ENCODE results near the gene TMEM204.

The TMEM204 gene

DNA sequence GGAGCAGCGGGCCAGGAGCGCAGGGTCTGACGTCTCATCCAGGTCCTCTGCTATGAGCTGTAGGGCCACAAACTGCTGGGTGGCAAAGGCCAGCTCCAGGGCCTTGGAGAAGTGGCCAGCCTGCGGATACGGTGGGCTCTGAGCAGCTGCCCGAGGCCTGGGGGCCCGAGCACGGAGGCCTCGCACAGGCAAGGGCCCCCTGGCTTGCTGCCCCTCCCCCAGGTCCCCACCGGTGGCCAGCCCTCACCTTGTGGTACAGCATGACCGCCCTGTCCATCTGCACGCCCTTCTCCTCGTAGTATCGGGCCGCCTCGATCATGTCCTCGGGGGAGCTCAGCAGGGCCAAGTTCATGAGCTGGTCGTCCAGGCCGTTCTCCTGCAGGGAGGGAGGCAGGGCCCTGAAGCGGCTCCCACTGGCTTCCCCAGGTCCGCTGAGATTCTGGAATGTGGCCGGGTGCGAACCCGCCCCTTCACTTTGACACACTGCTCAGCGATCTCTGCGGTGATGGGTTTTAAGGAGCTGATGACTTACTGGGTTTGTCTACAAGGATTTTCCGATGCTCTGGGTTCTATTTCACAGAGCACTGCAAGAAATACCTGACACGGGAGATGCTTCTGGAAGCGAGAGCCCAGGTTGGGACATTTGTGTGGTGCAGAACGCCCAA lies 9.8 kb upstream of the TMEM204 start:
- no peak for FAIRE-seq

DNA sequence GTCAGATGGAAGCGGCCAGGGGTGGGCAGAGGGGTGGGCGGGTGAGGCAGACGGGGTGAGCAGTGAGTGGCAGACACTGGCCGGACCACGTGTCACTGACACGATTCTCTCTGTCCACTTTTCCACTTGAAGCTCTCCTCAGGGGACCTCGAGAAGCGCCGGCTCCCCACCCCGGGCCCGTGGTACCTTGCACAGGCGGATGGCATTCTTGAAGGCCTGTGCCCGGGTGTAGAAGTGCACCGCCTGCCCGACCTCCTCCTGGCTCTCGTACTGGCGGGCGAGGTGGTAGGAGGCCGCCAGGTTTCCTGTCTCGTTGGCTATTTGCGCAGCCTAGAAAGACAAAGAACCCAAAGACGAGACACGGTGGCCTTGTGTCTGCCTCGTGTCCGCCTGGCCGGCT lies 9.1 kb upstream of the TMEM204 start:
- no peak for FAIRE-seq

DNA sequence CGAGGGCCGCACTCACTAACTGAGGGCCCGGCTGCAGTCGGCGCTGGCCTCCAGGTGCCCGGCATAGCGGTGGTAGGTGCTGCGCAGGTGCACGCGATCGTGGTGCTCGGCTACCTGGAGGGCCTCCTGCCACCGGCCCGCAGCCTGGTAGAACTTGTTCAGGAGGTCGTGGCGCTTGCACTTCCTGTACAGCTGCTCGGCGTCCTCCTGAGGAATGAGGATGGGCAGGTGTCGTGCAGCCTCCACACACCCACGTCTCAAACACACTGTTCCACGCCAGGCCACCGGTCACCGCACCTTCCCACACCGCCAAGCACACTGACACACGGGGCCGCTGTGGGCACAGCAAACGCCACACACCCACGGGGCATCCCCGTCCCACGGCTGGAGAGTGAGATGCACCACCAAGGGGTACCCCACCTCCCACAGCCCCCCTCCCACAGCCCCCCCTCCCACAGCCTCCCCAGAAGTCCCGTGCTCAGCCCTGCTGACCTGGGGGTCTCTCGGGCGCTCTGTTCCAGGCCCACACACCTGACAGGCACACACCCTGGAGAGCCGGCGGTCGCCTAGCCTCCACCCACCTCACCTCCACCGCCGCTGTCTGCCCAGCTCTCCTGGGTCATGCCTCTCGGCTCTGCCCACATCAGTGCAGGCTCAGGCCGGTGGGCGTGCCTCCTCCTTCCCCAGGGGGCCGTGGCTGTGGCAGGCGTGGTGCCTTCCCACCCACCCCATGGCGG lies 7.4 kb upstream of the TMEM204 start:
- no peak for FAIRE-seq

DNA sequence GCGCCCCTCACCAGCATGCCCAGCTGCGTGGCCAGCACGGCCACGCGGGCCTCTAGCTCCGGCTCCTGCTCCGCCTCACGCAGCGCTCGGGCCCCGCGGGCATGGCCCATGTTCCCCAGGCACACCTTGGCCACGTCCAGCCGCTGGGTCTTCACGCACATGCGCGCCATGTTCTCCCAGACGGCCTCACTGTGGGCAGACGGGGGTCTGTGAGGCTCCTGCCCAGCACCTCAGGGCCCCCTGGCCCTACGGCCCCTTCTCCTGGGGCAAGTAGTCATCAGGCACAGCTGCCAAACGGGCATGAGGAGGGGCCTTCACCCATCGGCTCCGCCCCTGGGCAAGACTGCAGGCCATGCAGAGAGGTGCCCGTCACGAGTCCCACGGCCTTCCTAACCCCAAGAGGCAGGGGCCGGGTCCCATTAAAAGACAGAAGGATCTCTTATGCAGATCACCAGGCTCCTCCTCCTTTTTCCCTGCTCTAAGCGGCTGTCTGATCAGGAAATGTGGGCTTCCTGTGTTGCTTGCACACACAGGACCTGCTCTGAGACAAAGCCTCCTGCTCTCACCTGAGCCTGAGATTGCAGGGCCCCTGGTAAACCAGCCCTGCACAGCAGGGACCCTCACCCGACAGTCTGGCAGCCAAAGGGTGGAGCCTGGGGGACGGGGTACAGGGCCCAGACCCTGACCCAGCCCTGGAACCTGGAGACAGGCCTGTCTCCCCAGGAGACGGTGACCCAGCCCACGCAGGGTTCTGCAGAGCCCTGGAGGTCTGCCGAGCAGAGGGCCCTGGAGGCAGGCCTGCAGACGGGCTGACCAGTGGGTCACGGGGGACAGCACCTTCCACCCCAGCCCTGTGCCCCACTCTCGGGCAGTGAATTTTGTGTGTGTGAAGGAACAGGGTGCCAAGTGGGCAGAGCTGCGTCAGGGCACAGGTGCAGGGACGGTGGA lies 6.6 kb upstream of the TMEM204 start:
- FAIRE-seq: no peak

DNA sequence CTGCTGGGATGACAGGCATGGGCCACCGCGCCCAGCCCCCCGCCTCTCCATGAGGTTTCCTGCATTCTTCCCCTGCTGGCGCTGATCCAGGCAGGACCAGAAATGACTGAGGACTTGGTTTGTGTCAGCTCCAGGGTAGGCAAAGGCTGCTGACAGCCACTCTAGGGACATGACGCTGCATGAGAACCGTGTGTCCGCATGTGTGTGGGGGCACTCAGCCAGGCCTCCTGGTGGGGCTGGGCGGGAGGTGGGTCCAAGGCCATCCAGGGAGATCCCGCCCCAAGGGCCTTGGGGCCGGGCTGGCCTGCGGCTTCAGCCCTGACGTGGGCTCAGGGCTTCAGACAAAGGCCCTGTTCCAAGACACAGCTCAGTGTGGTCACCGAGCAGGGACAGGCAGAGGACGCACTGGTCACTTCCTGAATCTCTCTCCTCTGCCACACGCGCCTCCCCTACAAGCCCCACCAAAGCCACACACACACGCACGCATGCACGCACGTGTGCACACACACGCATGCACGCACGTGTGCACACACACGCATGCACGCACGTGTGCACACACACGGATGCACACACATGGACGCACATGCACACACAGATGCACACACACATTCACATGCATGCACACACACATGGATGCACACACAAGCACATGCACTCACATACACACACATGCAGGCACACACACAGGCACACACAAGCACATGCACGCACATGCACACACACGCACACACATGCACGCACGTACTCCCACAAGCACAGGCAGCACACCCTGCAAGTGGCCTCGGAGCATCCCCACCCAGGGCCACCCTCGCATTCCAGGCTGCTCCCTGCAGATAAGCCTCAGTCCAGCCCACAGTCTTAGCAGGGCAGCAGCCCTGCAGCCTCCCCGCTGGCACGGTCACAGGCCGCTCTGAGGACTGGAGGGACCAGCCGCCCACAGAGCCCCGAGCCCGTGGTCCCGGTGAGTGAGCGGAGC lies 5.3 kb upstream of the TMEM204 start:
- no peak for FAIRE-seq

DNA sequence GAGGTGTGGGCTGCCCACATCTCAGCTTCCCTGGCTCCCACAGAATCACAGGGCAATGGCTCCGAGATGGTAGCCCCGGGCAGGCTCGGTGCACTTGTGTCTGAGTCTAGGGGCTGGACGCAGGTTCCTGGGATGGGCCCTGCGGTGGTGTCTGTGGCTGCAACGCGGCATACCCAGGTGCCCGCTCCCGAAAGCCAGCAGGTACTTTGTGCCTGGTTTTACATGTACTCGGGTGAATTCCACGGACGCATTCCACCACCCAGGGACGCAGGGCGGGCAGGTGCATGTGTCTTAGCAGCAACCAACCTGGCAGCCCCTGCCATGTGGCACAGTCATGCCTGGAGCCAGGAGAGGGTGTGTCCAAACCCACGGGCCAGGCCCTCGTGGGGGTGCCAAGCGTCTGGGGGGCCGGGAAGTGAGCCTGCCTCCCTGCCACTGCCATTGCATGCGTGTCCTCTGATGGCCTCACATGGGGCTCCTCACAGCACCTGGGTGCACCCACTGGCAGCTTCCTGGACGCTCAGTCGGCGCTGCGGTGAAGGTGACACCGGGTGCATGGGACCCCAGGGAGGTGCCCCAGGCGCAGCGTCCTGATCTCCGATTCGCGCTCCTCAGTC lies 4.4 kb upstream of the TMEM204 start:
- no peak for FAIRE-seq

DNA sequence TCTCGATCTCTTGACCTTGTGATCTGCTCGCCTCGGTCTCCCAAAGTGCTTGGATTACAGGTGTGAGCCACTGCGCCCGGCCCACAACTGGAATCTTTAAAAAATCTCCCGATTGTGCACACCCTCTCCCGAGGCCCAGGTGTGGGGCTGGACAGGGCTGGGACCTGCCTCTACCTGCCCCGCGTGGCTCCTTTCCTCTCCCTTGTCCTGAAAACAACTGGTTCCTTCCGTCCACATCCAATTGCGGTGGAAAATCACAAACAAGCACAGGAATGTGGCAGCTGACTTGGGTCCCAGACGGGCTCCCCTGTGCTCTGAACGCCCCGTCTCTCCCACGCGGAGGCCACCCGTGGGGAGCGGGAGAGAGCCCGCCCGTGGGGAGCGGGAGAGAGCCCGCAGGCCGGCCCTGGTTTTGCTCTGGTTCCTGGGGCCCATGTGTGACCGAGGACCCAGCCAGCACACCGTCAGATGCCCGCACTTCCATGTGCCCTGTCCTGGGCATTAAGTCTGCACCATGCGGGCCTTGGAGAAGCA lies 3.0 kb upstream of the TMEM204 start:
- FAIRE-seq: no peak

DNA sequence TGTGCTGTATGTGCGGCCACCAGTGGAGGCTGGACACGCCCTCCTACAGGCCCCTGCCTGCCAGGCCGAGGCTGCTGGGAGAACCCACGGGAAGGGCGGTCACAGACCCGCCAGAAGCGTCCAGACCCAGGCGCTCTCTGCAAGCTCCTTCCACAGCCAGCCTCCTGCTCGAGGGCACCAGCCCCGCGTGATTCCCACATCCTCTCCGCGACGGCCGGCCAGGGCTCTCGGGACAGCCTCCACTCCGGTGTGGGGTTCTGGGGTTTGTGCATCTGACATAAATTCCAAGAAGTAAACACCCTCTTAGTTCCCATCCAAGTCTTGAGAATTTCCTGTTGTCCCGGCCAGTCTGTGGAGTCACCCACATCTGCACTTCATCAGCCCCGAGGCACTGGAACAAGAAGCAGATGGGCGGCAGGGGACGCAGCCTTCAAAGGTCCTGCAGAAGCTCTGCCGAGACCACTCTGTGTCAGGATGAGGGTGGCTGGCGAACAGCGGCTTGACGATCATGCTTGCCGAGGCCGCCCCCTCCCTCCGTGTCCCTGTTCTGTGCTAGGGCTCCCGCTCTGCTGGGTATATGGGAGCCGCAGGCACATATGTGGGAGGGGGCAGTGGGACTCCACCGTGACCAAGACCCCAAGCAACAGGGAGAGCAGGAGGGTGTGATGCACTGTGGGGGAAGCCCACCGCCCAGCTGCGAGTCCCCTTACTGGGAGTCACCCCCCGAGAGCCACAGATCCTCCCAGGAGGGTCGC lies 2.4 kb upstream of the TMEM204 start:
- FAIRE-seq: no peak

DNA sequence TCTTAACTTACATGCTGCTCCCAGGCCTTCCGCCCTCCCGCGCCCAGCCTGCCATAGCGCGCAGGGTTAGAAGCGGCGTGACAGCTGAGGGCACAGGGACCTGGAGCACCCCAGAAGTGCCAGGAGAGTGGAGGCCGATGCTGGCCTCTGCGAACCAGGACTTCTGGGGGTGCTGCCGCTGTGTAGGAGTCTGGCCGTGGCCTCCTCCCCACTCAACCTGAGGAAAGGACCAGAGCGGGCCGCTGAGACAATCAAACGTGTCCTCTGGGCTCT lies 1.9 kb upstream of the TMEM204 start:
- FAIRE-seq: no peak

DNA sequence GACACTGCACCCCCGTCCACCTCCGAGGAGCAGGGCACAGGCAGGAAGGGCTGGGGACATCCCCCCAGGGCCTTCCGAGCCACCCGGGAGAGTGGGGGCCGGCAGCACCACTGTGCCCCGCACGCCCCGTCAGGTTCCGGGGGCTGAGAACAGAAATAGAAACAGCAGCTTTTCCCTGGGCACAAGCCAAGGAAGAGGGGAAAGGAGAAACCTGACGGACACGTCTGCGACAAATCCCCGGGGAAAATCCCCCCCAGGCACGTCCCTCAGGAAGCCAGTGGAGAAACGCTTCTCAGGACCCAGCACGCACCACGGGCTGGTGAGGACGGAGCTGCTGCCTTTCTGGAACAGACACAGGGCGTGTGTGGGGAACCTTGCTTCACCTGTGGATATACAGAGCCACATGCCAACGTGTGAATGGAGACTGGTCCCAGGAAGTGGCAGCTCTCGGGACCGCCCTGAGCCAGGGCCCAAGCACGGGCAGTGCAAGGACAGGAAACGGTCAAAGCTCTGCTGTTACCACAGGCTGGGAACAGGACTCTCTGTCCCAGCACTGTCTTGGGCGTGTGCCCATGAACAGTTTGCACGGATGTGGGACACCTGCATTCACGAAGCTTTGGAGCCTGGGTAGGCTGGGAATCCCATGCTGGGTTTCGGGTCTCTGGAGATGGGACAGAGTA lies 1.2 kb upstream of the TMEM204 start:
- no peak for FAIRE-seq

DNA sequence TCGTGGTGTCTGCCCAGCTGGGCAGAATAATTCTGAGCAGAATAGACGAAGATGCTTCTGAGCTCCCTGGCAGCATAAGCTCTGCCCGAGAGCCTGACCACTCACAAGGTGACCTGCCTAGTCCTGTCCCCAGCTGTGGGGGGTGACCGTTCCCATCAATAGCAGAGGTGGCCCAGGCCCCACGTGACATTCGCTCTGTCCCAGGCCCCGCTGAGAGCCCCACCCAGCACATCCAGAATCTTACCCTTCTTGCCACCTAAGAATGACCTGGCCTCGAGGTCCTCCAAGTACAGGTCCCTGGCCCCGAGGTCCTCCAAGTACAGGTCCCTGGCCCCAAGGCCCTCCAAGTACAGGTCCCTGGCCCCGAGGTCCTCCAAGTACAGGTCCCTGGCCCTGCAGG lies 695 bp upstream of the TMEM204 start:
- no peak for FAIRE-seq

DNA sequence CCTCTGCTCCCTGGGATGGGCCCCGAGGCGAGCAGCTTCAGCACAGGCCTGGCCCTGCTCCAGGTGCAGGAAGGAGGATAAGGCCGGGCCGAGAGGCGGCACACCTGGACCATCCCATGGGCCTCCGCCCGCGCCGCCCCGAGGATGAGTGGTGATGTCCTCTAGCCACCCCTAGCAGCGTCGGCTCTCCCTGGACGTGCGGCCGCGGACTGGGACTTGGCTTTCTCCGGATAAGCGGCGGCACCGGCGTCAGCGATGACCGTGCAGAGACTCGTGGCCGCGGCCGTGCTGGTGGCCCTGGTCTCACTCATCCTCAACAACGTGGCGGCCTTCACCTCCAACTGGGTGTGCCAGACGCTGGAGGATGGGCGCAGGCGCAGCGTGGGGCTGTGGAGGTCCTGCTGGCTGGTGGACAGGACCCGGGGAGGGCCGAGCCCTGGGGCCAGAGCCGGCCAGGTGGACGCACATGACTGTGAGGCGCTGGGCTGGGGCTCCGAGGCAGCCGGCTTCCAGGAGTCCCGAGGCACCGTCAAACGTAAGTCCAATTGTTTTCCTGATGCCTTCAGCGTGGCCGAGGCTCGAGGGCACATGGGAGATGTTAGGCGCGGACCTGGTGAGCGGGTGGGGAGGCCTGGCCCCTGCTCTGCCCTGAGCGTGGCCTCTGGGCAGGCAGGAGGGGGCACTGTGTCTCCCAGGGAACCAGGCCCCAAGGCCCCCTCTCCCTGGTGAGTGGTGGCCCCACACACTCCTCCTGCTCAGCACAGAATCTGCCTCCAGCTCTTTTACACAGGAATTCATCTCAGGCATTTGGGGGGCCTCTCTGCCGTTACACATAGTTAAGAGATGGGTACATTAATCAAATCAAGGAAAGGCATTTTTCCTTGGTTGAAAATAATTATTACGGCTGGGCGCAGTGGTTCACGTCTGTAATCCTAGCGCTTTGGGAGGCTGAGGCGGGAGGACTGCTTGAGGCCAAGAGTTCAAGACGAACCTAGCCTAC lies 855 bp downstream of the TMEM204 start:
- FAIRE-seq: no peak

DNA sequence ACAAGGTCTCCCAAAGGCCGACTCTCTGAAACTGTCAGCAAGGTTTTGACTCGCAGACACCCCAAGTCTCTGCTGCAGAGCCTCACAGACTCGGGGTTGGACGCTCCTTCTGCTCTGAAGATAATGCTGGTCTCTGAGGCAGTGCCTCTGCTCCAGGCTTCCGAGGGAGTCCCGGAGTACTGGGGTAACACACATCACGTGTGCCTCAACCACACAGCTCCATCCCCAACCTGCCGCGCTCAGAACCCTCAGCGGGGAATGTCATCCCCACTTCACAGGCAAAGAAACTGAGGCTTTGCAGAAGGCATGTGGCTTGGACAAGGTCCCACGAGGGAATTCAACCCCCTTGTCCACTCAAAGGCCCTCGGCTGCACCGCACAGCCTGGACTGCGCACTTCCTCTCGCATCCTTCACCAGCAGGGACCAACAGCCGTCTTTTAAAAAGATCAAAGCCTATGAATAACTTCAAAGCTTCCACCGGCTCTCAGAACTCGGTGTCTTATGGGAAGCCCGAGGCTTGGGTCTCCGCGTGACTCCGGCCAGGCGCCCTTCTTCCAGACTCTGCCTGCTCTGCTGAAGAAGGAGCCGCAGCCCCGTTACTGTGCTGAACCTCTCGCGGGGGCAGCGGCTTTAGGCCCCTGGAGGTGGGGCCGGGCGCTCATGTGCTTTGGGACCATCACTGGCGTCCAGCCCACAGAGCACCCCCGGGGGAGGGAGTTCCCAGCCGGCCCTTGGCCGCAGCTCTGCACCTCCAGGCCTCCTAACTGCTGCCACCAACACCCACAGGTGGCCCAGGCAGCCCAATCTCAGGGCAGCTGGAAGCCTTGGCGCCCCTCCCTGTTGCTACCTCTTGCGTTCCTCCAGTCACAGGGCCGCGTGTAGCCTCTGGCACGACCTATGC lies 2.2 kb downstream of the TMEM204 start:
- FAIRE-seq: no peak

DNA sequence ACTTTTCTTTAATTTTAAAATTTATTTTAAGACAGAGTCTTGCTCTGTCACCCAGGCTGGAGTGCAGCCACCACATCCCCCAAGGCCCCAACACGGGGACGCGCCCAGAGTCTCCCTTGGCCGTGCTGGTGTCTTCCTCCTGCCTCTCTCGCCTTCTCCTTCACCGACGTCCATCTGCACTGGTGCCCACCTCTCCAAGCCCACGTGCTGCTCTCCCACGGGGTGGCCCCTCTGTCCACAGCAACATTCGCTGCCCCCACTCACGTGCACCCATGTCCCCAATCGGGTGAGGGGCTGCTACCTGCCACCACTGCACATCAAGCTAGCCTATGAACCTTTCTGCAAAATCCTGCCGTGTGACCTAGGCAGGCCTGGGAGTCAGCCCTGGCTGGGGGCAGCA lies 3.1 kb downstream of the TMEM204 start:
- FAIRE-seq: no peak

DNA sequence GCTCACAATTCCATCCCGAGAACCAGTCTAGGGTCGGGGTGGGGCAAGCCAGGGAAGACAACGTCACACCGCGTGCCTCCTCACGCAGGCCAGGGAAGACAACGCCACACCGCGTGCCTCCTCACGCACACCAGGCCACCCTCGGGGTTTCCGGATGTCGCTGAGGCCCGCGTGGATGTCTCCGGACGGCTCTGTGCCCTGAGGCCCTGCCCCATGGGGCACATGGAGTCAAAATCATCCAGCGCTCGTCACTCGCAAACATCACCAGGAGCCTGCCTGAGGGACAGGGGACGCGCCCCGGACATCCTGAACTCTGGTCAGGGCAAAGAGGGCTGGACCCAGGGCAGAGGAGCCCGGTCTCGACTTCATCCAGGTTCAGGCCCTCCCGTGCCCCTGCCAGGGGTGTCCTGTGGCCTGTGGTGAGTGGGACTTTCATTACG lies 3.7 kb downstream of the TMEM204 start:
- FAIRE-seq: no peak

DNA sequence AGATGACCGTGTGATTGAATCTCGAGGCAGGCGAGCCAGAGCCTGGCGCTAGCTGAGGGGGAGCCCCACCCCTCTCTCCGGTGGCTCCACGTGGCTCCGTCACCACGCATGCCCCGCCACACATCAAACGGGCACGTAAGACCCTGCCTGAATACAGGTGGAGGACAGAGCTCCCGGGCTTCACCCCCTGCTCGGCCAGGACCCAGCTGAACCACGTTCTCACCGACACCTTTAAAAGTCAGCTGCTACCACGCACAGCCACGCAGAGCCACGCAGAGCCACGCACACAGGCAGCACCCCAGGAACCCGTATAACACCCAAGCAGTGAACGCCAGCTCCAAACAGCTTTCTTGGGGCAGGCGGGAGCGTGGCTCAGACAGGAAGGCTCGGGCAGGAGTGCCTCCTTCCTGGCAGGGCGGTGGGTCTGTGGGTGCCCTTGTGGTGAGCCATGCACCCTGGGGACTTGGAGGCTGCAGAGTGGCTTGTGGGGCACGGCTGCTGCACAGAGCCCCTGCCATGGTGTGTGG lies 4.4 kb downstream of the TMEM204 start:
- FAIRE-seq: no peak

DNA sequence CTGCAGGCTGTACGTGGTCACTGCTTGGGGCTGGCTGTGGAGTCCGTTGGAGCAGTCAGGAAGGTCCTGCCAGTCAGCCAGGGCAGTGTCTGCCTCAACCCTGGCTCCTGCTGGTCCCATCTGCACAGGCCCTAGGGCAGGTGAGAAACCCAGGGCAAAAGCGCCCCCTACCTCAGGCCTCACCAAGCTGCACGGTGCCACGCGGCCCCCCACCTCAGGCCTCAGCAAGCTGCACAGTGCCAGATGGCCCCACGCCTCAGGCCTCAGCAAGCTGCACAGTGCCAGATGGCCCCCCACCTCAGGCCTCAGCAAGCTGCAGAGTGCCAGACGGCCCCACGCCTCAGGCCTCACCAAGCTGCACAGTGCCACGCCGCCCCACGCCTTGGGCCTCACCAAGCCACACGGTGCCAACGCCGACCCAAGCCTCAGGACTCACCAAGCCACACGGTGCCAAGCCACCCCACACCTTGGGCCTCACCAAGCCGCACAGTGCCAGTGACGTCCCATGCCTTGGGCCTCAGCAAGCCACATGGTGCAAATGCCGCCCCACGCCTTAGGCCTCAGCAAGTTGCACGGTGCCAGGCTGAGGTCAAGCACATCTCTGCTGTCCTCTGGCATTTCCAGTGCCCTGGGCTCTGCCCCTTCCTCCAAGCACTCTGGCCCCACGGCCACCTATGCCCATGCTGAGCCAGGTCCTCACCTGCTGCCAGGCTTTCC lies 5.5 kb downstream of the TMEM204 start:
- no peak for FAIRE-seq

All from G401.6 (cell line).